Activated CD4-positive, alpha-beta T cell treated with anti-CD3 and anti-CD28 coated beads, Interleukin-2, amount 50 U/mL, for 16 hours (primary cell): ENCODE data around the gene GPR137B.

ENCODE experiments used
- DNase-seq: peaks from one replicate; pipeline ENCODE4 v3.0.0-alpha.2; 2020

GPR137B gene

DNA sequence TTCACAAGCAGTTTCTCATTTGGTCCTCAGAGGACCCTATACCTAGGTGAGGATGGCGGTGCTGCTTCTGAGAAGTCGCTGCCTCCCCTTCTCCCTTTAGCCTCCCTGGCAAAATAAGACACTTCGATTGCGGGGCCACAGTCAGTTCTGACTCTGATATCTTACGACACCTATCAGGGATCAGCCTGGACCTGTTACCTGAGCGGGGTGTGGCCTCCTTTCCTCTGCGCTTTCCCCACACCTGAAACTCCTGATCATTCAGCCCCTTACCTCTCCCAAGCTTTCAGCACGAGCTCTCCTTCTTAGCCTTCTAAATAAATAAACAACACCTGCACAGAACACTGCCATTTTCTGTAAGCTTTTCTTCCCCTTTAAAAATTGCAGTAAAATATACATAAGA is 24.6 kb upstream of the GPR137B start:
- no peak for DNase-seq

GRCh38 chr1:236119943-236120484 is 22.3 kb upstream of the GPR137B start:
- no peak for DNase-seq

- DNase-seq, result peak; percentile 67
Measured at GRCh38 chr1:236120721-236121153, 21.6 kb upstream of the GPR137B start.

DNA sequence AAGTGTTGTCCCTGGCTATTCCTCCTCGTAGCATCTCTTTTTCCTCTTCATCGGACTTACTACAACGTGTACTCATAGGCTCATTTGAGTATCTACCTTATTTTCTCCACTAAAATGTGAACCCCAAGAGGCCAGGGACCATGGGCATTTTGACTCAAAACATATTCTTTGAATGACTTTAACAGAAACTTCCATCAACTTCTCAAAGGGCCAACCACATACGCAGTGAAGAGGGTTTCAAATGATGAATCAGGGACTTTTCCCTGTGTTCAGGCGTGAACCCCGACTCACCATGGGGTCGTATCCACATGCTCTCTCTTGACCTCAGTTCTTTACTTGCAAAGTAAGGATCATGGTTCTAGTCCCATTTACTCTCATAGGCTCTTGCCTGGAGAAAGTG is 20.2 kb upstream of the GPR137B start:
- peak; percentile 65 for DNase-seq

- DNase-seq, result no peak
Measured at GRCh38 chr1:236123563-236123962, 18.8 kb upstream of the GPR137B start.

DNA sequence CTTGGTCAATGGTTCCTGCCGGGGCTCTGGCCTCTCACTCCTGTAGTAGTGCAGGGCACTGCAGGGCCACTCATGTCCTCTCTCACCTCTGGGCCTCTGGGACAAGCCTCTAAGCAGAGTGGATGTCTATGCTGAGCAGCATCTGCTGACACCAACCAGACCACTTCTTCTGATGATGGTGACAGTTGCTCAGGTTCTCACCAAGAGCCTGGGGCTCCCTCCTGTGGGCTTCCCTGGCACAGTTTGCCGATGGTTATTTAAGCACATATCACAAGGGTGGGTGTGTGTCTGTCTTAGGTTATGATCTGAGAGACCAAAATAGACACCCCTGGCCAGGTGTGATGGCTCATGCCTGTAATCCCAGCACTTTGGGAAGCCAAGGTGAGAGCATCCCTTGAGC is 17.4 kb upstream of the GPR137B start:
- peak; percentile 14 for DNase-seq

- DNase-seq, result no peak
Measured at GRCh38 chr1:236127045-236127444, 15.3 kb upstream of the GPR137B start.

- no peak for DNase-seq
Measured at GRCh38 chr1:236128646-236129178, 13.6 kb upstream of the GPR137B start.

DNA sequence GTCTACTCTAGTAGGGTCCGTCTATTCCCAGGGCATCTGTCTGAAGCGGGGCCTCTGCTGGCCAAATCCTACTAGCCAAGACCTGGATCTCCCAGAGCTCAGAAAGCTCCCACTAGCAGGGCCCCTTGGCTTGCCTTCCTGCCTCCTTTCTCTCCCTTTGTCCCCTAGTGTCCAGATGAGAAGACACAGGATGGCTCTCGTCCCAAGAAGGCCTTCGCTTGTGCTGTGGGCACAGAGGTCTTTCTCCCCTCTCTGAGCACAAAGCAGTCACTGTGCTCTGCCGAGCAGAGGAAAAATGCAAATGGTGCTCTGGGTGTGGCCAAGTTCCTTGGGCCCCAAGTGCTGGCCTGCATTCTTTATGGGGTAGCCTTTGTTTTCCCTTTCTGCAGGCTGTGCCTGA is 13.0 kb upstream of the GPR137B start:
- DNase-seq, result no peak

DNA sequence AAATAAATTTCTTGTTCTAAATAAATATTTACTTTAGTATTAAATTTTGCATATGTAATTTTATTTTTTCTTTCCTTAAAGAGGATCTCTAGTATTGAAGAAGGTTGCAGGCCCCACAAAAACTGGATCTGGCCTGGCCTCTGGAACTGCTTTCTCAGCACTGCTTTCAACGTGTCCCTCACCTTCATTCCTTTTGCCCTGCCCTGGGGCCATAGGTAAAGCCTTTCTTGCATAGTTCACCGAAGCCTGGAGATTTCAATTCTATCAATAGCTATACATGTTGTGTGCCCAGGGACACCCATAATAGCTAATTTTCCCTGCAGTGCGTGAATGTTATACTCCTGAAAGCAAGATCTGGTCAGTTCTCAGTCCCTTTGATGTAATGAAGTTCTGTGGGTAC is 12.0 kb upstream of the GPR137B start:
- DNase-seq, result no peak

DNA sequence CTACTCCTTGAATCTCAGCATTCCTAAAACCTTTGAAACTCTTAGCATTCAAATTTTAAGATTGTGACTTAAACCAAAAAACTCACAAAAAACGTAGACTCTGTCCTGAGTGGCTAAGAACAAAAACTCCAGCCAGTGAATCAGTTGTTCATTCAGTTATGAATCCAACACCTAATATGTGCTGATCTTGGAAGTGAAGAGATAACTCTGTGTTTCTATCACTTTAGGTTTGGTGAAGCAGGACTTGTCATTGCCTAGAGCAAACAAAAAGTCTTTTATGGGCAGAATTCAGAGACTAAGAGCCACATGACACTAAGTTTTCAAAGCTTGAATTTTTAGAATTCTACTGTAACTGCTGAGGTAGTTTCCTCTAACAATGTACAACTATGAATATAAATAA is 10.4 kb upstream of the GPR137B start:
- DNase-seq, result no peak

DNA sequence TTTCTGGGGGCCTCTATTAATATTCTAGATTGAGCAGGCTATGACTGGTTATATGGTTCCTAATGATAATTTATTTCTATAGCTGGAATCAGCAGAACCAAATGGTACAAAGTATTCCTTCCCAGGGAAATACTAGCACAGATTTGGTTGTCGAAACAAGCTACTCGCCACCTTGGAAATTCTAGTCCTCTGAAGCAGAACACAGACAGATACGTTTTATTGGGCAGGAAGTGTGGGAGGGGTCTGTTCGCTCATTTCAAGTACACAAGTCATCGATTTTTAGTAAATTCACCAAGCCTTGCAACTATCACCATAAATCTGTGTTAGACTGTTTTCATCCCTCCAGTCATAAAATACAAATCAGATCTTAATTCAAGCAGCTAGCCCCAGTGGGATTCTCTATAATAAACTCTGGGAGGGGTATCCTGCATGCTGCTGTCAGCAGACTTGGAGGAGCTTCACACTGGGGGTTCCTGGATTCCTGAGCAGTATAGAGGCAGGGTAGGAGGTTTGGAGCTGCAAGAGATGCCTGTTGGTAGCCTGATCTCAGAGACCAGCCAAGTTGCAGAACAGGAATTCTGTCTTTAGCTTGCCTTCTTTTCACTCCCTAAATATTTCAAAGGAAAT is 9.8 kb upstream of the GPR137B start:
- DNase-seq, result no peak

- DNase-seq, result no peak
Measured at GRCh38 chr1:236133339-236133738, 9.0 kb upstream of the GPR137B start.

- no peak for DNase-seq
Measured at GRCh38 chr1:236133802-236134201, 8.5 kb upstream of the GPR137B start.

DNA sequence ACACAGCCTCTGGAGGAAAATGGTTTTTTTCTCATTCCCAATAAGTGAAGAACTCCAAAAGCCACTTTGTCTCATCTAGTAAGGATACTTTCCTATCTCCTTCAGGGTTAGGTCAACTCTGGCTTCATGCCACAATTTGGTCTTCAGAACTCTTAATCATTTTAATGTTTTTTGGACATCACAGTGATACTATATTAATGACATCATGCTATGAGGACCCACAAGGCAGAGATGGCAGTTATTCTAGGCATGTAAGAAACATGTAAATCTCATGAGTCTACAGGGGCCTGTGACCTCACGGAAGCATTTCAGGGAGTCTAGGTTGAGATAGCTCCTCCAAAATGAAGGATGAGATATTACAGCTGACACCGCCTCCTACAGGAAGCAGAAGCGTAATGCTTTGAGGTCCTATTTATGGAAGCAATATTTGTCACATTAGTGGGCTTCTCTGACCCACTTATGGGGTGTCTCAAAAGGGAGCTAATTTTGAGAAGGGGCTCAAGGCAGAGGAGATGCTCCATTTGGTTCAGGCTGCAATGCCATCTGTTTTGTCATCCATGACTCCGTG is 5.0 kb upstream of the GPR137B start:
- no peak for DNase-seq

DNA sequence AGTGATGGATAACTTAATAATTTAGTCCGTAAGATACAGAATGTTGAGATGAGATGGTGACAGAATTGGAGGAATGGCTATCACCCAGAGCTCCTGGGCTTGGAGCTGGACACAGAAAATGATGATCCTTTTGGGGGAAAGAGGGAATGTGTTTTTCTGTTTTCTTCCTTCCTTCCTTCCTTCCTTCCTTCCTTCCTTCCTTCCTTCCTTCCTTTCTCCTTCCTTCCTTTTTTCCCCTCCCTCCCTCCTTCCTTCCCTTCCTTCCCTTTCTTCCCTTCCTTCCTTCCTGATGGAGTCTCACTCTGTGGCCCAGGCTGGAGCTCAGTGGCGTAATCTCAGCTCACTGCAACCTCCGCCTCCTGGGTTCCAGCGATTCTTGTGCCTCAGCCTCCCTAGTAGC is 2.8 kb upstream of the GPR137B start:
- no peak for DNase-seq

- DNase-seq, result no peak
Measured at GRCh38 chr1:236140705-236141446, 1.5 kb upstream of the GPR137B start.

- DNase-seq, result no peak
Measured at GRCh38 chr1:236141447-236142252, 689 bp upstream of the GPR137B start.

DNA sequence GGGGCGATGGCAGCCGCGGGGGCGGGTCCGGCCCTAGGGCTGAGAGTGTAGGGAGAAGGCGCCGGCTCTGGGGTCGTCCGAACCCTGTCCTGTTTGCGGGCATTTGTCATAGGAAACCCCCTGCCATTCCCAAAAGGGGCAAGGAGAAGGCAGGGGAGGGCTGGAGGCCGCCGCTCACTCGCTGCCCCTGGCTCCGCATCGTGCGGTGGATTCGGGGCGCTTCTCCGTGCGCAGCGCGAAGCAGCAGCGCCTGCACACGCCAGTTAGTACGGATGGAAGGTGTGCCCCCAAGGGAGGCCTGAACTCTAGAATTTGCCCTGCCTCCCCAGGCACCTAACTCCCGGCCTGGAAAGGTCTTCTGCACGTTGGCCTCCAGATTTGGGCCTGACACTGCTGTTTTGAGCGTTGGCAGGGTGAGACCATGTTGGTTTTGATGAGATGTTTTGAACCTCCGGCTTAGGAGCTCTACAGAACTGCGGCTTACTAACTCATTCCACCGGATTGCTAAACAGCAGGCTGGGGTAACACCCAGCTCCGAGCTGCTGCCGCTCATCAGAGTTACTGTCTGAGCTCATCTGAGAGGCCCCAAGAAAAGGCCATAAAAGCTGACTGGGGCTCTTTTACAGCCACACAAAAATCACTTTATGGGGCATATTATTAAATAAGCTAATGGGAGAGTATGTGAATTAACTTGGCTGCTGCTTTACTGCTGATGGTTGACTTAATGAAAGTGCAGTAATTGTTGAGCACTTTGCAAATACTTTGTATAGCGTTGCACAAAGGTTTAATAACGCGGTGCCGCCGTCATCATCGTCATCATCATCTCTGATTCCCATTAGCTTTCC is 987 bp downstream of the GPR137B start:
- peak; percentile 63 for DNase-seq

DNA sequence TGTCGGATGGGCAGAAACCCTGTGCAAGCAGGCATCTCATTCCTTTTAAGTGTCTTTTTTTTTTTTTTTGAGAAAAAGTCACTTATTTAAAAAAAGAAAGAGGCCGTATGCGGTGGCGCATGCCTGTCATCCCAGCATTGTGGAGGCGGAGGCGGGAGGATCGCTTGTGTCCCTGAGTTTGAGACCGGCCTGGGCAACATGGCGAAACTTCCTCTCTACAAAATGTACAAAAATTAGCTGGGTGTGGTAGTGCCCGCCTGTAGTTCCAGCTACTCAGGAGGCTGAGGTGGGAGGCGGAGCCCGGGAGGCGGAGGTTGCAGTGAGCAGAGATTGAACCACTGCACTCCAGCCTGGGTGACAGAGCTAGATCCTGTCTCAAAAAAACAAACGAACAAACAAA is 1.7 kb downstream of the GPR137B start:
- no peak for DNase-seq

- no peak for DNase-seq
Measured at GRCh38 chr1:236144446-236145150, 2.3 kb downstream of the GPR137B start.
